CD4-positive, alpha-beta T cell treated with Interleukin-17A for 4 hours (primary cell): ENCODE measurements around the gene MYLK4.

Source experiments
- DNase-seq: peaks from one replicate; pipeline ENCODE4 v3.0.0-alpha.2; 2020; ENCODE audit warnings: mixed read lengths

Gene MYLK4

GRCh38 chr6:2624177-2624576 lies 126.5 kb downstream of the MYLK4 start:
- DNase-seq, result no peak

GRCh38 chr6:2623295-2623694 lies 127.4 kb downstream of the MYLK4 start:
- no peak for DNase-seq

GRCh38 chr6:2622671-2623070 lies 128.1 kb downstream of the MYLK4 start:
- no peak for DNase-seq

GRCh38 chr6:2619651-2620050 lies 131.1 kb downstream of the MYLK4 start:
- DNase-seq, result no peak

- DNase-seq, result no peak
Measured at GRCh38 chr6:2617729-2618128, 133.0 kb downstream of the MYLK4 start.

- no peak for DNase-seq
Measured at GRCh38 chr6:2616811-2617210, 133.9 kb downstream of the MYLK4 start.

GRCh38 chr6:2615251-2615650 lies 135.5 kb downstream of the MYLK4 start:
- DNase-seq, result no peak

- DNase-seq, result no peak
Measured at GRCh38 chr6:2614846-2615245, 135.9 kb downstream of the MYLK4 start.

- DNase-seq, result no peak
Measured at GRCh38 chr6:2614155-2614554, 136.6 kb downstream of the MYLK4 start.
